ENCODE data around the gene GATAD2A.
"Not testable (repeated sequence)": the region's sequence is repeated elsewhere in the genome, so short reads cannot be mapped to it uniquely, and the experiment has no call there.

Gene GATAD2A

DNA sequence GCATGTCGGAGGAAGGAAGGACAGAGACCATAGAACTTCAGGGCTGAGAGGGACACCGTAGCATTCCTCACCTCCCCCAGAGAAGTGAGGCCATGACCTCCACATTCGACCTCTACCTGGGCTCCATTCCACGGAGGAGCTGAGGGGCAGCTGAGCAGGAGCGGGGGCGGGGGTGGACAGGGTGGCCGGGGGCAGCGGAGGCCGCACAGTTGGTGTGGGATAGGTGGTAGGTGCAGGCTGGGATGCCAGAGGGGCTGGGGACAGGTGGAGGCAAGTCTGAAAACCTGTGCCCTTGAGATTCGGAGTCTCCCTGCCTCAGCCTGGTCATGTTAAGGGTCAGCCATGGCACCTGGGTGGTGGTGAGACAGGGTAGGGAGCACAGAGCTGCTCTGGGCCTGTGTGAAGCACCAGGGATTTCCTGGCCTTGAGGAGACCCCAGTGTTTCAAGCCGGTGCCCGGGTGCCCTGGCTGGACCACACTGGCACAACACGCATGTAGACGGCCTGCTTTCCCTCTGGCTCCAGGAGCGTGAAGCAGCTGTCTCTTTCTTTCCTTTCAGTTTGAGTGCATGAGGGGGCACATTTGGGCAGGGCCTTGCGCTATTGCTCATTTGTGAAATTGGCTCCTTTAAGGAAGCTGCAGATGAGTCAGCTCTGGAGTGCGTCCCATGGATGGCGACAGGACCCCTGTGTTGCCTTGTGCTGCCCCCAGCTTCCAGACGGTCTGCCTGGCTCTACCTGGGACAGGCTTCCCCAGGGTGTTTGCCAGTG, 58.1 kb downstream of the GATAD2A start:
- DNase-seq = peak in 1 of 56 donors; percentile 25

DNA sequence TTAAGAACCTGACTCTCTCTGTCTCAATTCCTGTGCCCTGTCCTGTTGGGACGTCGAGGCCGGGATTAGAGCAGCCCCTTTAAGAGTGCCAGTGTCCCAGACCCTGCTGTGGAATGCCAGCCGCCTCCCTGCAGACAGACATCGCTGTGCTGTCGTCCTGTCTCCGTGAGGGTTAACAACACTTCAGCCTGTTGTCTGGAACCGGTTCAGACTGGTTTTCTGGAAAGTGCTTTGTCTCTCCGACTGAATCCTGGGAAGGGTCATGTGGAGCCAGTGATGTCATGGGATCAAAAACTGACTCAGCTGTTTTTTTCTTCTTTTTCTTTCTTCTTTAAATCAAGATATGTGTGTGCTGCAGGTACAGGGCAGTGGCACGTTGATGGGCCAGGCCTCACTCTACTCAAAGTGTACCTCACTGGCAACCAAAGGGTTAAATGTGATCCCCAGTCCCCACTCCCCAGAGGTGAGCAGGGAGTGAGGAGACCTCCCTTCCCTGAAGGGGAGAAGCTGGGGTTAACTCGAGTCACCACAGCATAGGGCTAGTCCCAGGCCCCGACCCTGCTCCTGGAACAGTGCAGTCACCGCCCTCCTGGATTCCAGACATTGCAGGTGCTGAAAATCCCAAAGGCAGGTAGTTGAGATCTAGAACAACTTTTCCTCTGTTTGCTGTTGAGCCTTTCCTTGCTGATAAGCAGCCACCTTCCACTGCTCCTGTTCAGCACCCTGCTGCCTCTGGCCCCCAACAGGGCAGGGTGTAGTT, 59.0 kb downstream of the GATAD2A start:
- DNase-seq = peak in 8 of 56 donors; percentile 20 to 62 (median 36)

DNA sequence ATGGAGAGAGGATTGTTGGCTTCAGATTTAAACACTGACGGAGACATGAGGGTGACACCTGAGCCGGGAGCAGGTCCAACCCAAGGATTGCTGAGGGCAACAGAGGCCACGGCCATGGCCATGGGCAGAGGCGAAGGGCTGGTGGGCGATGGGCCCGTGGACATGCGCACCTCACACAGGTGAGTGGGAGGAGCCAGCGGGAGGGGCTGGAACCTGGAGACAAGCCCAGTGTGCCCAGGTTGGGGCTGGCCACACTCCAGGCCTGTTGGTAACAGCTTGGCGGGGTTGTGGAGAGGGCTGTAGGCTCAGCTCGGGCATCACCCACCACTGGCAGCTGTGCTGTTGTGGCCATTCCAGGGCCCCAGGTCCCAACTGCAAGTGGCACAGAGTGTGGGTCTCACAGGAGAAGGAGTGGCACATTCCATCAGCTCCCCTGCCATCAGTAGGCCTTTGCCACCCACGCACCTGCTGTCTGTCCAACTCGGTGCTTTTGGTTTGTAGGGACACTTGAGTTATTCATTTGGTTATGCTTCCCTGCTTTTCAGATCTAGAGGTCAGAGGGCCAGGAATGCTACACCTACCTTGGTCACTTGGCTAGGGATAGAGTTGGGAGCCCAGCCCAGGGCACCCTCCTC, 60.1 kb downstream of the GATAD2A start:
- no peak for DNase-seq

DNA sequence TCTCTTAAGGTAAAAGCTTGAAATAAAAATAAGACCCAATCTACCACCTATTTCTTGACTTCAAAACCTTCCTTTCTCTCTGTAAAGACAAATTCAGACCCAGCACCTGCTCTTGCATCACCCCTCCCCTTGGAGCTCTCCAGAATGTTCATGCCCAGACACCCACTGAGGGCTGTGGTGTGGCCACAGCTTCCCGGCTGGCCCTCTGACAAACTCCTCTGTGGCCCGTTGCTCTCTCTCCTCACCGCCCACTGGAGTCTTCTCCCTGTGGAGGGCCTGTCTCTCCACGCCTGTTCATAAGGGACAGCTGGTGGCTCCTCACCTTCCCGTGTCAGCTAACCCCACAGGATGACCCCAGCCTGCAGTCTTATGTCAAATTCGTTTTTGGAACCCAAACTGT, 60.7 kb downstream of the GATAD2A start:
- DNase-seq = no peak

DNA sequence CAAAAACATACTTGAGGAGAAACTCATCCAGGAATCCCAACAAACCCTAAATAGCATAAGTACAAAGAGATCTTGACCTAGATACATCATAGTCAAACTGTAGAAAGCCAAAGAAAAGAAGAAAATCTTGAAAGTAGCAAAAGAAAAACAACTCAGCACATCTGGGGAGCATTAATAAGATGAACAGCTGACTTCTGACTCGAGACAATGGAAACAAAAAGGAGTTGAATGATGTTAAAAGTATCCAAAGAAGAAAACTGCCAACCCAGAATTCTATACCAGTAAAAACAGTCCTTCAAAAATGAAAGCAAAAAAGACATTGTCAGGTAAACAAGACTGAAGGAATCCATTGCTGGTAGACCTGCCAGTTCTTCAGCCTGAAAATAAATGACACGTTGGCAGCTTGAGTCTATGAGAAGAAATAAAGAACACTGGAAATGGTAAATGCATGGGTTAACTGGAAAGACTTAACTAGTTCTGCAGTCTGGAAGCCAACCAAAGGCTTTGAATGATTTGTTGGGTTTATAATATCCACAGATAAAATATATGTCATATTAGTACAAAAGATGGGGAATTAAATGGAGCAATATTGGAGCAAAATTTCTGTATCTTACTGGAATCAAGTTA, 63.1 kb downstream of the GATAD2A start:
- DNase-seq = no peak

- no peak for DNase-seq
Observed at GRCh38 chr19:19470579-19470978, 65.1 kb downstream of the GATAD2A start.

- no peak for DNase-seq
Observed at GRCh38 chr19:19471682-19472081, 66.2 kb downstream of the GATAD2A start.

GRCh38 chr19:19472106-19472505, 66.6 kb downstream of the GATAD2A start:
- not testable (repeated sequence) for DNase-seq

DNA sequence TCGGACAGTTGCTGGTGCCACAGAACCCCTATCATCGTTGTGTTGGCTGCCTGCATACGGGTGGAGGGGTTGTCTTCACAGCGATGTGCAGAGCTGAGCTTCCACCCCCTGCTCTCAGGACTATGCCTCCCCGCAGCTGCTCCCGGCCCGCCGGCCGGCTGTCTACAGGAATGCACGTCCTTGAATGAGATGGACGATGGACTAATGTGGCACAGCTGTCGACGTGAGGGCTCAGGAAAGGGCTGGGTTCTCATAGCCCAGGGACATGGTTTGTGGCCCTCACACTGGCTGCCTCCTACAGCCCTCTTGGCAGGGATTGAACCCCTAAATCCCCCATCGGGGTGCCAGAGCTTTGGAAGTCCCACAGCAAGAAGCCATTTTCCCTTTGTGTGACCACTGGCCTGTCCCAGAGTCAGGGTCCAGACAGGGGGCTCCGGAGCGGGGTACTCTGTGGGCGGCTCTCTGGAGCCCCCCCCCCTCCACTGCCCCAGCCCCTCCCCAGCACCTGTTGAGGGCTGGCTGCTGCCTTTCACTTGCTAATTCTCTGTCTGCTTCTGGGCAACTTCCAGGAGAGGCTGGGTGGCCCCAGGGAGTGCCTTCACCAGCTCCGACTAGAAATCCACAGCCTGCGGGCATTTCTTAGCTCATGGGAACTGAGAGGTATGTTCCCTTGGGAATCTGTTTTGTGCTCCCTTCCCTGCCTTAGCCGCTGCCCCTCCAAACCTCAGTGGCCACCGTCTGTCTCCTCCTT, 69.7 kb downstream of the GATAD2A start:
- no peak for DNase-seq

DNA sequence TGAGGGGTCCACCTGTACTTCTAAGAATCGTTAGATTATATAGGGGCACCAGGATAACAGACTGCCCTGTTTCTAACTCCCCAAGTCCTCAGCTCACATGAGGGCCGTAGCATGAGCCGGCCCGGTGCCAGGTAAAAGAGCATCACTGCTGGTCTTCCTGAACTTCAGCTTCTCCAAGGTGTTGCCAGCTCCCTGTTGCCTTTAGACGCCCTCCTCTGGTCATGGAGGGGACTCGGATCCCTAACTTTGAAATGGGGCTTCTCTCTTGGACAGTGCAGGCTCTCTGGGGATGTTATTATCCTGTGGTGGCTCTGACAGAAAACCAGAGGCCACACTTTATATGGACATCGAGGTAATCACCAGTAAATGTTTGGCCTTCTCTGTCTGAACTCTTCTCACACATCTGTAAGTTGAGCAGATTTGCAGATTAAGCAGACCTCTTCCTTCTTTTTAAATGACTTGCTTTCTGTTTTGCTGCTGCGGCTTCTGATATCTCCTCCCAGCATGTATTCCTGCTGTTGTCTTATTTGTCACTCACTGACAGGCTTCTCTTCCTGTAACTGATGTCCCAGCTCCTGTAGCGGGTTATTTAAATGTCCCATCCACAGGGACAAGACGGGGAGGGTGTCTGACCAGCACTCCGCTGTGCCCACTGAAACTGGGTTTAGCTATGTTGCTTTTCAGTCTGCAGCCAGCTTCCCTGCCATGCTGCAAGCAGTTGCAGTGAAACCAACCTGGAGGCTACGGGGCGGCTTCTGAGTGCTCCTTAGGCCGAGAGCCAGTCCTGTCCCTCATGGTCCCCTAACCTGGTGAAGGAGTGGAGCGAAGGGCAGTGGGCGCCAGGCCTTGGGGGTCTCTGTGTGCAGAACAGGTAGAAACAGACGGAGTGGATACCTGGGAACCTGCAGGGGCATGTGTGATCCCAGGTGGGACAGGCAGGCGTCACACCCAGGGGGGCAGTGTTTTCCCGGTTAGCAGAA, 70.7 kb downstream of the GATAD2A start:
- no peak for DNase-seq

DNA sequence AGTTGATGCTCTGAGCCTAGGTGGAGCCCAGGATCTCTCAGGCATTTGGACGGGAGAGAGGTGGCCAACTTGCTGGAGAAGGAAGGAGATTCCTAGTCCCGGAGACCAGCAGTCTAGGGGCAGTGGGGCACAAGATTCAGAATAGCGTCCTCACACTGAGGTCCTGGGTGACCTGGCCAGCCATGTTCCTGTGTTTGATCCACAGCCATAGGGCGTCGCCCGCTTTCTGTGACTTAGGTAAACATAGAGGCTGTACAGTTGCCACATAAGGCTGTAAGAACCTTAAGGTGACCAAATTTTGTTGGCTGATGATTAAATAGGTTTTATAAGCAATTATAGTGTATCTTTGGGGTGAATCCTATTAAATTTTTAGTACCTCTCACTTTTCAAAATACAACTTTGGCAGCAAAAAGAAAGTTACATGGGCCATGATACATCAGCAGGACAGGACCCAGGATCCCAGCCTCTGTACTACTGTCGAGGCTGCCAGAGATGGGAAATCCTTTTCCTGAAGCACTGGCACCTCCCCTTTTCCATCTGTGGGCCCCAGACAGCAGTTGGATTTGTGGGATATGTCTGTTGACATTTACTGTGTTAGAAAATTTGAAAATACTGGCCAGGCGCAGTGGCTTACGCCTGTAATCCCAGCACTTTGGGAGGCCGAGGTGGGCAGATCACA, 72.4 kb downstream of the GATAD2A start:
- DNase-seq = no peak

DNA sequence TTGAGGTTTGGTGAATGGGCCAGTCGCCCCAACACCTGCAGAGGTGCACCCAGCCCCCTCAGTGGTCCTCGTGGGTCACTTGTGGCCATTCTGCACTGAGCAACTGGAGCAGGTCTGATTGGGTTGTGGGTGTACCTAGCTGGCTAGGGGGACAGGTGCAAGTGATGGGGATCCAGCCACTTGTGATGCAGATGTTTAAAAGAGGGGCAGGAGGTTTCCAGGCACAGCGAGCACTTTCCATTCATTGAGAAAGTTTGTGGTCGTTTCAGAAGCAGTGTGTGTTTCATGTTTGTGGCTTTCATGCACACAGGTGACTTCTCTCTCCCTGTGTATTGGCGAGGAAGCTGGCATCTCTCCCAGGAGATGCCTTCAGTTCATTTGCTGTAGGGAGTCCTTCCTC, 75.2 kb downstream of the GATAD2A start:
- no peak for DNase-seq

DNA sequence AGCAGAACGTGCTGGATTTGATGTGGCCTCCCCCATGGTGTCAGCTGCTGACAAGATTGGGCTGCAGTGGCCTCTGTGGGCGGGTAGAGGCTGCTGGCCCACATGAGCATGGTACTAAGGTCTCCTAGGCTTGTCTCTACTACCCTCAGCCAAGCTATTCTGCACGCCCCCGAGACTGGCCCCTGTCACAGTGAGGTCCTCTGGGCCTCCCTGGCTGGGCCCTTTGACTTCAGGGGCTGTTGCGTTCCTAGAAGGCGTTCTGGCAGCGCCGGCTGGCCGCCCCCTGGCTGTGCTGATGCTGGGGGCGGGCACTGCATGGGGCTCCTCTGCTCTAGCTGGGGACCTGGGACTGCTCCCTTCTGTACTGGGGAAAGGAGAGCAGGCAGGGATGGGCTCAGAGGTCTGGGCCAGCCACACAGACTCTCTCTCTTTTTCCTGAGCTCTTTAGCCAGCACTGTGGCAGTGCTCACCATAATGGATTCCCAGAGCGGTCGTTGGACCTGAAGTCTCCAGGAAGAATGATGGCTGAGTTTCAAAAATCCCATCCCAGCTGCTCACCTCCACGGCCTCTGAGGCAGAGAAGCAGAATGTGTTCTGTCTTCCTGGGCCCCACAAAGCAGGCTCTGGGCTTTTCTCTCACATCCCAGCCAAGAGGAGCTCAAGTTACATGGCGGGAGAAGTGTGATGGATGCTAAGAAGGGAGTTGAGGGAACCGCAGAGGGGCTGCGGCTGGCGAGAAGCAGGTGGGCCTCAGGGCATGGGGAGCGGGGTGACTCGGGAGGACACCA, 77.5 kb downstream of the GATAD2A start:
- DNase-seq = no peak

GRCh38 chr19:19485161-19485997, 79.9 kb downstream of the GATAD2A start:
- DNase-seq = no peak

- no peak for DNase-seq
Observed at GRCh38 chr19:19485998-19486290, 80.5 kb downstream of the GATAD2A start.

GRCh38 chr19:19486343-19487076, 81.0 kb downstream of the GATAD2A start:
- DNase-seq = no peak

Measured in amygdala (tissue), 56 donors.